Psoas muscle (tissue), 8 donors: ENCODE measurements around the gene SETD3. TPM values are rescaled to one million over a fixed set of nuclear protein-coding genes. Genes with fewer than 3 reads are reported as not detected.
A peak's percentile ranks its signal among the peaks of the same experiment; 100 is the strongest.

Experiments
- ATAC-seq, 4 donors: fragments of 200-7000 bp; cut with Tn5 transposase; one replicate each; pipeline ENCODE4 v1.9.1; 2020; ENCODE audit warnings: moderate library complexity in 3 of 4, mild to moderate bottlenecking in 2 of 4
- DNase-seq, 2 donors: peaks; one replicate each; pipeline ENCODE4 v3.0.0-alpha.2; 2020
- H3K27ac ChIP-seq: fragments of 200-600 bp; one replicate; pipeline ENCODE4 v1.8.0; 2022
- H3K27me3 ChIP-seq, 3 donors: fragments of 200-600 bp in 1 of 3; one replicate each; pipeline versions ENCODE4 v1.6.1 to v1.8.0; 2013 to 2022; ENCODE audit warnings: low read length in 2 of 3, mild to moderate bottlenecking in 2 of 3, moderate library complexity in 1 of 3; ENCODE audit not compliant: insufficient read depth in 3 of 3
- H3K36me3 ChIP-seq, 2 donors: fragments of 200-600 bp in 1 of 2; one replicate each; pipeline versions ENCODE4 v1.6.1 to v1.8.0; 2013 to 2022; ENCODE audit warnings: low read depth in 1 of 2, mild to moderate bottlenecking in 1 of 2, moderate library complexity in 1 of 2; ENCODE audit not compliant: insufficient read depth in 1 of 2
- H3K4me1 ChIP-seq: fragments of 200-600 bp; one replicate; pipeline ENCODE4 v1.8.0; 2022
- H3K4me3 ChIP-seq: fragments of 200-600 bp; one replicate; pipeline ENCODE4 v1.8.0; 2022; ENCODE audit warnings: mild to moderate bottlenecking
- H3K9me3 ChIP-seq: fragments of 200-600 bp; one replicate; pipeline ENCODE4 v1.8.0; 2022
- WGBS, 3 donors: extraction: QIAGEN DNeasy Blood & Tissue Kit; methylation state at CpG; one replicate each; pipeline versions ENCODE4 v1.1.6 to v1.1.7; 2013; 5-methylcytosine and 5-hydroxymethylcytosine counted together
- intact Hi-C, 2 donors: fragments of 100-400 bp; cut with DNase I; formaldehyde crosslinking; loops; one replicate each; pipeline versions ENCODE4 v1.11.0 to v1.14.2; 2022
- polyA plus RNA-seq, 3 donors: library from polyadenylated mRNA; stranded (reverse); fragments of 200-250 nt; gene quantifications; one replicate each; pipeline ENCODE4 v1.2.3, GENCODE V29; 2013
- total RNA-seq, 4 donors: library from RNA; stranded (reverse); fragmentation: NEBNext Ultra II Directional in 2 of 4; extraction: Animal tissue kit (Norgen Biotek cat#: 25700) in 2 of 4; gene quantifications; one replicate each; pipeline versions ENCODE4 v1.2.1 to v1.2.4, GENCODE V29; 2021 to 2023
- TF ChIP-seq, protein P1 (sequence below): fragments of 200-600 bp; IDR thresholded peaks from one replicate; pipeline ENCODE4 v1.8.0; 2022; ENCODE audit warnings: antibody characterized with exemption
- donor health status: healthy with polysubstance abuse.
- donor health status: DM: no; HTN: no; CAD: no; lungs with moderate emphysema.
- donor health status: Bipolar disorder and iron deficiency.
- donor health status: healthy.
- donor health status: DM: yes; HTN: yes; CAD: no.
- donor health status: DM: no; HTN: no; CAD: no.
- donor health status: DM: no; HTN: no; CAD: no.
- donor health status: DM: yes; HTN: yes; CAD: no.

SETD3 gene
- total and polyA plus RNA-seq, 7 donors = 84.0 to 177 (median 123) TPM

DNA sequence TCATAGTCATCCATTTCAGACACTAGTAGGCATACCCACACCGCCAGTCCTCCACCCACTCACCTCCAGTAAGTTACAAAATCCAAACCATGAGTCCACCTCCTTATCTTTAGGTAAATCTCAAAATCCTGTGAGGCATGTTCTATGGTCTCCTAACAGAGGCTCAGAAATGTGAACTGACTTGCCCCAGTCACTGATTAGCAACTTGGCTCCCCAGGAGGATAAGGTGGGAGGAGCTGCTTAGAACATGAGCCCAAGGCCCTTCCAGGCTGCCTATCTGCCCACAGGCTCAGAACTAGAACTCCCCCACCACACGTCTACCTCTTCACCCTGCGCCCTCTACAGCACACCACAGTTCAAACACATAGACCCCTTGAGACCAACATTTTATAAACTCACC lies 19.9 kb downstream of the SETD3 start:
- peaks cover 16% of the 10 kb centered on the region for H3K4me1 ChIP-seq
- 90 to 92% (median 91%) methylated on average over 3 of the region's 3 CpGs for WGBS, 3 donors
- no peaks in the 10 kb centered on the region for H3K9me3 ChIP-seq
- TF ChIP-seq, protein P1, sequence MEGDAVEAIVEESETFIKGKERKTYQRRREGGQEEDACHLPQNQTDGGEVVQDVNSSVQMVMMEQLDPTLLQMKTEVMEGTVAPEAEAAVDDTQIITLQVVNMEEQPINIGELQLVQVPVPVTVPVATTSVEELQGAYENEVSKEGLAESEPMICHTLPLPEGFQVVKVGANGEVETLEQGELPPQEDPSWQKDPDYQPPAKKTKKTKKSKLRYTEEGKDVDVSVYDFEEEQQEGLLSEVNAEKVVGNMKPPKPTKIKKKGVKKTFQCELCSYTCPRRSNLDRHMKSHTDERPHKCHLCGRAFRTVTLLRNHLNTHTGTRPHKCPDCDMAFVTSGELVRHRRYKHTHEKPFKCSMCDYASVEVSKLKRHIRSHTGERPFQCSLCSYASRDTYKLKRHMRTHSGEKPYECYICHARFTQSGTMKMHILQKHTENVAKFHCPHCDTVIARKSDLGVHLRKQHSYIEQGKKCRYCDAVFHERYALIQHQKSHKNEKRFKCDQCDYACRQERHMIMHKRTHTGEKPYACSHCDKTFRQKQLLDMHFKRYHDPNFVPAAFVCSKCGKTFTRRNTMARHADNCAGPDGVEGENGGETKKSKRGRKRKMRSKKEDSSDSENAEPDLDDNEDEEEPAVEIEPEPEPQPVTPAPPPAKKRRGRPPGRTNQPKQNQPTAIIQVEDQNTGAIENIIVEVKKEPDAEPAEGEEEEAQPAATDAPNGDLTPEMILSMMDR = no peak
- H3K27ac ChIP-seq = no peak overlapping the region
- intact Hi-C loops = no loop called here
- H3K4me3 ChIP-seq = no peak overlapping the region
- no peak for ATAC-seq
- no peaks in the 10 kb centered on the region for H3K27me3 ChIP-seq
- peaks cover 5 to 93% of the 10 kb centered on the region in 2 donors for H3K36me3 ChIP-seq
- DNase-seq = no peak

DNA sequence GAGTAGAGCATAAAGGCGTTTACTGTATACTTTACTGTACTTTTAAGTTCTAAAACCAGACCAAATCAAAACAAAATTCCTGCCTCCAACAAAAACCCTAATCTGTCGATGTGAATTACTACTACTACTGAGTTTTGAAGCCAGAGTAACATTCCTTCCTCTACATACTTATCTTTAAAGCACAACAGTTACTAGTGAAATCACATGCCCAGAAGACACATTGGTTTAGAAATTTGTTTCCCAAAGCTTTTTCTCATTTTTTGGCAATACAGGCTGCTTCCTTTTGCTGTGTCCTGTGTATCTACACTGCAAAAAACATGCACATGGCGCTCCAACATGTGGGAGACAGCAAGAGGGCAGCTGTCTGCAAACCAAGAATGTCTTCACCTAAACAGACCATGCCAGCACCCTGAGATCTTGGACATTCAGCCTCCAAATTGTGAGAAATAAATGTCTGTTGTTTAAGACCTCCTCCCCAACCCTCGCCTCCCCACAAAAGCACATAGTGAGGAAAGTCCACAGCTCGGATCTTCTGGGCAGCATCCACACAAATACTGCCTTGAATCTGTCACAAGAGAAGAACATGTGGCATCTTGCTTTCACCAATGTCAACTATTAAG lies 21.1 kb downstream of the SETD3 start:
- Histone ChIP-seq H3K27me3 (no peaks in the 10 kb centered on the region), H3K9me3 (no peaks in the 10 kb centered on the region), H3K4me3 (no peak overlapping the region), H3K27ac (no peak overlapping the region), H3K4me1 (peaks cover 14% of the 10 kb centered on the region), H3K36me3 (peaks cover 5 to 95% of the 10 kb centered on the region in 2 donors)
- ATAC-seq (no peak), DNase-seq (no peak)
- TF ChIP-seq, protein P1 = no peak
- 89 to 92% (median 91%) methylated on average over 5 of the region's 5 CpGs for WGBS, 3 donors
- intact Hi-C loops = no loop called here

DNA sequence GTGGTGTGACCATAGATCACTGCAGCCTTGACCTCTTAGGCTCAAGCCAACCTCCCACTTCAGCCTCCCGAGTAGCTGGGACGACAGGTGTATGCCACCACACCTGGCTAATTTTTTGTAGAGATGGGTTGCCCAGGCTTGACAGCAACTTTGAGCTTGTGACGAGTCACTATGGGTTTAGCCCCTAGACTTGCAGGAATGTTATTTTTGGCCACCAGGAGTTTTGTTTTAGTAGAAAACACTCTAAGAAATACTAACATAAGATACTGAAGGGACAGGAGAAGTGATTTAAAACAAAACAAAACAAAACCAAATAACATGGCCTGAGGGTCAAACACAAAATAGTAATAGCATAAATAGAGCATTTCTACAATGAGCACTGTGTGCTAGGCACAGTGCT lies 26.4 kb downstream of the SETD3 start:
- Histone ChIP-seq H3K4me1 (peaks cover 11% of the 10 kb centered on the region), H3K9me3 (no peaks in the 10 kb centered on the region), H3K27me3 (no peaks in the 10 kb centered on the region), H3K27ac (no peak overlapping the region), H3K36me3 (peaks cover 5 to 88% of the 10 kb centered on the region in 2 donors), H3K4me3 (no peak overlapping the region)
- ATAC-seq (no peak), DNase-seq (no peak)
- TF ChIP-seq, protein P1 = no peak
- 60 to 94% (median 89%) methylated on average over 3 of the region's 3 CpGs for WGBS, 3 donors
- intact Hi-C loops = no loop called here

DNA sequence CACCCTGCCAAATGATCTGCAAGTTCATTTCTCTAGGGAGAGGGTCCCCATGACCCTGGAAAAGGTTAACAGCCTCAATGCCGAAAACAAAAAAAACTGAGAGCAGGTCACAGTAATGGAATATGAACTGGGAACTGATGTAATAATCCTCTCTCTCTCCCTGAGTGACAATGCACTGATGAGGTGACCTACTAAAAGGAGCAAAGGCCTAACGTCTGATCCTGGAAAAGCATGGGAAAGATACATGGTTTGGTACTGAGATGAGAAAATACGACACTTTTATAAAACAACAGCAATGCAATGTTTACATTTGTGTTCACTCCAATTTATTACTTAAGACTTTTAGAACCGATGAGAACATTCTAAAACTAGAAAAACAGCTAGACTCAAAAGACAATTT lies 27.7 kb downstream of the SETD3 start:
- intact Hi-C loops = no loop called here
- TF ChIP-seq, protein P1 = no peak
- DNase-seq = no peak
- peaks cover 11% of the 10 kb centered on the region for H3K4me1 ChIP-seq
- H3K9me3 ChIP-seq = no peaks in the 10 kb centered on the region
- ATAC-seq = peak in 2 of 4 donors; percentile 54 to 70
- no peaks in the 10 kb centered on the region for H3K27me3 ChIP-seq
- H3K4me3 ChIP-seq = no peak overlapping the region
- WGBS, 3 donors = 66 to 79% (median 68%) methylated on average over 4 of the region's 4 CpGs
- peaks cover 5 to 88% of the 10 kb centered on the region in 2 donors for H3K36me3 ChIP-seq
- H3K27ac ChIP-seq = peak overlapping the region; percentile 17

DNA sequence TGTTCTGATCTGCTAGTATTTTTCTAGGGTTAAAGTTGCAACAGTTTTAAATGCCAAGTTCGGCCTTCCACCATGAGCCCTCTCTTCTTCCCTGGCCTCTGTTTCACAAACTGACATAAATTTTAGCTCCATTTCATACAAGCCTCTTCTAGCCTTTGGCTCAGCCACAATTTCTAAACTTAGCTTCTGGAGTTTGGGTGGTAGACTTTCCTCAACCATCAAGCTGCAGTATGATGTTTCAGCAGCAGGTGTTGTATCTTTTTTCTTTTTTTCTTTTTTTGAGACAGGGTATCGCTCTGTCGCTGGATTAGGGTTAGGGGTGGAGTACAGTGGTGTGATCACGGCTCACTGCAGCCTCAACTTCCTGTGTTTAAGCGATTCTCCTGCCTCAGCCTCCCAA lies 29.4 kb downstream of the SETD3 start:
- ATAC-seq = peak in 2 of 4 donors; percentile 36 to 54

More for the DNA sequence above, 29.4 kb downstream of the SETD3 start:
- Histone ChIP-seq H3K4me1 (peaks cover 11% of the 10 kb centered on the region), H3K9me3 (no peaks in the 10 kb centered on the region), H3K4me3 (no peak overlapping the region), H3K27me3 (no peaks in the 10 kb centered on the region), H3K36me3 (peaks cover 0 to 78% of the 10 kb centered on the region in 2 donors), H3K27ac (peak overlapping the region; percentile 0)
- 45 to 62% (median 47%) methylated on average over 5 of the region's 5 CpGs for WGBS, 3 donors
- TF ChIP-seq, protein P1 = no peak
- intact Hi-C loops = no loop called here
- DNase-seq = no peak
